Measurements from ENCODE around the gene AMT.

GRCh38 chr3:49453621-49454020 is 31.3 kb upstream of the AMT start:
- TF ChIP-seq EZH2 (IDR thresholded peaks at IDR 0.05): no peak
- no peak for TF ChIP-seq POLR2AphosphoS5 (IDR thresholded peaks at IDR 0.05; ENCODE audit: borderline replicate concordance, low read depth, low read length)
- TF ChIP-seq FOXP2 (optimal IDR thresholded peaks at IDR 0.05; ENCODE audit: control extremely low read depth, extremely low read length, insufficient read depth): no peak

Measured in SK-N-MC (cell line).